ENCODE results near the gene BLOC1S2.
"Not testable (repeated sequence)": the region's sequence is repeated elsewhere in the genome, so short reads cannot be mapped to it uniquely, and the experiment has no call there.

BLOC1S2 gene

DNA sequence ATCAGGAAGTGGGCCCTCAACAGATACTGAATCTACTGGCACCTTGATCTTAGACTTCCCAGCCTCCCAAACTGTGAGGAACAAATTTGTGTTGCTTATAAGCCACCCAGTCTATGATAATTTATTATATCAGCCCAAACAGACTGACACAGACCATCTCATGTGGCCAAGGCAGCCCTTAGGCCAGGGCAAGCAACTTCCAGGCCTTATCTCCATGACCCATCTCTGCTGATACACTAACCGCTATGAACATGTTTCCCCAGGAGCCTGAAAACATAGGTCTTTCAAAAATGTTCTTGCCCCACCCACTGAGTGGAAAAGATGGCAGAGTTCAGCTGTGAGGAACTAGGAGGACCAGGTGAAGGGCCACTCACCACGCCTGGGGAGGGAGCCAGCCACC is 3.2 kb upstream of the BLOC1S2 start:
- DNase-seq, result no peak

DNA sequence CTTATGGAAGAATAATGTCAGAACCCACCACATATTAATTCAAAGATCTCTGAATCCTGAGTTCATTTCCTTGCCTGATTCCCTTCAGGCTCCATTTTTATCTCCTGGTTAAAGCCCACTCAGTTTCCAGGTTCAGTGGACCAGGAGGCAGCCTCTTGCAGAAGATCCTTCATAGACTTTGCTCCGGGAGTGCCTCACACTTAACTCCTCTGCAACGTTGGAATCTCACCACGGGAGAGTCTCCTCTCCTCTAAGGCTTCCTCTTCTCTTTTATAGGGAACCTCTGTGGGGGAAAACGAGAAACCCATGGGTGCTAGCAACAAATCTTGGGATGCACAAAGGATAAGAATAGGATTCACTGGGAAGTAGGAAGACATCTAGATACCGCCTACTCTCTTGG is 1.7 kb upstream of the BLOC1S2 start:
- no peak for DNase-seq

DNA sequence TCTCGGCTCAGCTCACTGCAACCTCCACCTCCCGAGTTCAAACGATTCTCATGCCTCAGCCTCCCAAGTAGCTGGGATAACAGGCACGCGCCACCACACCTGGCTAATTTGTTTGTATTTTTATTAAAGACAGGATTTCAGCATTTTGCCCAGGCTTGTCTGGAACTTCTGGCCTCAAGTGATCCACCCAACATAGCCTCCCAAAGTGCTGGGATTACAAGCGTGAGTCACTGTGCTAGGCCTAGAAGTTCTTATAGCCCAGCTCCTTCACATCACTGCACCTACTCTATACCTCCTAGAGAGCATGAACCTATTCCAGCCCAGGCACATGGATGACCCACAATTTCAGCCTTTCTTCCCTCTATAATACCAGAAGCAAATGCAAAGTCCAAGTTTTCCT is 1.3 kb upstream of the BLOC1S2 start:
- no peak for DNase-seq

DNA sequence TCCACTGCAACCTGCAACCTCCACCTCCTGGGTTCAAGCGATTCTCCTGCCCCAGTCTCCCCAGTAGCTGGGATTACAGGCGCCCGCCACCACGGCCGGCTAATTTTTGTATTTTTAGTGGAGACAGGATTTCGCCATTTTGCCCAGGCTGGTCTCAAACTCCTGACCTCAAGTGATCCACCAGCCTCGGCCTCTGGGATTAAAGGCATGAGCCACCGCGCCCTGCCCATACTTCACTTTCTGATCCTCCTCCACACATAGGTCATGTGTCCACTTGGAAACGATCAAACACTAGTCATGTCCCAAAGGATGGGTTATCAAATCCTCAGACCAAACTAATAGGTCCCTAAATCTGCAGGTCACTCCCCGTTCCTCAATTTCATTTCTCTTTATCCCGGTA is 1.2 kb downstream of the BLOC1S2 start:
- not testable (repeated sequence) for DNase-seq

DNA sequence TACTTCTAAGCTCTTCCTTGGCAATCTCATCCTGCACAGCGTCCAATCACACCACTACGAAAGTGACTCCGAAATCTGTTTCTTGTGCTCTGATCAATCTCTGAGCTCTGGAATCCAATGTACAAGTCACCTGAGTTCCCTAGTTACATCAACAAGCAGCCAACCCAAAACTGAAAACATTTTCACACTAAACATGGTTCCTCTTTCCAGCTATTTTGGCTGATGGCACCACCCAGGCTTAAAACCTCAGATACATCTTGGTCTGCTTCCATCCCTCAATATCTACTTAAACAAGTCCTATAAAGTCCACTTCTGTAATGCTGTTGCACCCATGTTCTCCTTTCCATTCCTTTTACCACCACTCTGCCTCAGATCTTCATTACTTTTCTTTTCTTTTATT is 3.6 kb downstream of the BLOC1S2 start:
- DNase-seq, result no peak

GRCh38 chr10:100276971-100277370 is 9.5 kb downstream of the BLOC1S2 start:
- DNase-seq, result not testable (repeated sequence)

DNA sequence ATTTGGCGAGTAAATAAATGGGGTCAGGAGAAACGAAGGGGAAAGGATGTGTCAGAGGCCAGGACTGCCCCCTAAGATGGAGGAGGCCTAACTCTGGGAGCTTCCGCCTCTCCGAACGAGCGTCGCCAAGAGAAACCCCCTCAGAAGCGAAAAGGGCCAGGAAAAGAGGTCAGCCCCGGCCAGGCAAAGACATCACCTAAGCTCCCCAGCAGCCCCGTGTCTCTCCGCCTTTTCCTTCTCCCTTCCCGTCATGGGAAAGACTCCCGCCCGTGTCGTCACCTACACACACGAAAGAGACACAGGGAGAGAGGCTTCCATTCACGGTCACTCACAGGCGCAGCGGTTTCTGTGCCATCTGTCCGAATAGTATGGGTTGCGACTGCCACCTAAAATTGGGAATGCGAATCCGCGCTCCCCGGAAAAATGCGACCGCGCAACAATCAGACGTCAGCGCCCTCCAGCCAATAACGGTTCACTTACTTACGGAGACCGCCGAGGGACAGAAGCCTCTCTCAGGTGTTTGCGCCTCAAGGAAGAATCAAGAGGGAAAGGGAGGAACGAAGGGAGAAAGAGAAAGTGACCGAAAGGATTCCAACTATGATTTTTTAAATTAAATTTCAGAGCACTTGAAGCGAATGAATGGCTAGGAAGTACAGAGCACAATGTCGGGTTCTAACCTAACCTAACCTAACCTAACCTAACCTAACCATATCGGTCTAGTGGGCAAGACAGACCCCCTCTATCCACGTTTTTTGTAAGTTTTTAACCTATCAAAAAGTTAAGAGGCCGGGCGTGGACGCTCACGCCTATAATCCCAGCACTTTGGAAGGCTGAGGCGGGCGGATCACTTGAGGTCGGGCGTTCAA is 19.0 kb downstream of the BLOC1S2 start, which contains the start of gene CWF19L1:
TSS of gene CWF19L1 (minus strand) at position 400 of the 866 bp plus-strand sequence. CDS start at position 355, 45 bp downstream.
- peak; percentile 24 to 85 for DNase-seq

DNA sequence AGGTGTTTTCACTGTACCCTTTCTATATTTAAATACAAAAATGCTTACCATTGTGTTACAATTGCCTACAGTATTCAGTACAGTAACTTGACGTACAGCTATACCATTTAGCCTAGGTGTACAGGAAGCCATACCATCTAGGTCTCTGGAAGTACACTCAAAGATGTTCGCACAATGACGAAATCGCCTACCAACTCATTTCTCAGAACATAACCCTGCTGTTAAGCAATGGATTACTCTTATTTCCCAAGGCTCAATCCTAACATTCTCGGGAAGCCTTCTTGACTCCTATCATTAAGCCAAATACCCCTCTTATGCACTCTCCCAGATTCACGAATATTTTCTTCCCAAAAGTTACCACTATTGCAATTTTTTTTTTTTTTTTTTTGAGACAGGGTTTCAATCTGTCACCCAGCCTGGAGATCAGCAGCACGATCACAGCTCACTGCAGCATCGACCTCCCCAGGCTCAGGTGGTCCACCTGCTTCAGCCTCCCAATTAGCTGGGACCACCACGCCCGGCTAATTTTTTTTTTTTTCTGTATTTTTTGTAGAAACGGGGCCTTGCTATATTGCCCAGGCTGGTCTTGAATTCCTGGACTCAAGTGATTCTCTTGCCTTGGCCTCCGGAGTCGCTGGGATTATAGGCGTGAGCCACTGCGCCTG is 20.5 kb downstream of the BLOC1S2 start:
- DNase-seq, result no peak

GRCh38 chr10:100254191-100254590 is 32.3 kb downstream of the BLOC1S2 start:
- no peak for DNase-seq

GRCh38 chr10:100253041-100253440 is 33.4 kb downstream of the BLOC1S2 start:
- no peak for DNase-seq

DNA sequence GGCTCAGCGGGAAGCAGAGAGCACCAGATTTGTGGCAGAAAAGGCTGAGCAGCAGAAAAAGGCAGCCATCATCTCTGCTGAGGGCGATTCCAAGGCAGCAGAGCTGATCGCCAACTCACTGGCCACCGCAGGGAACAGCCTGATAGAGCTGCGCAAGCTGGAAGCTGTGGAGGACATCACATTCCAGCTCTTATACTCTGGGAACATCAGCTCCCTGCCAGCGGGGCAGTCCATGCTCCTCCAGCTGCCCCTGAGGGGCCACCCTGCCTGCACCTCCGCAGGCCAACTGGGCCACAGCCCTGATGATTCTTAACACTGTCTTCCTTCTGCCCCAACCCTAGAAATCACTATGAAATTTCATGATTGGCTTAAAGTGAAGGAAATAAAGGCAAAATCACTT is 37.7 kb downstream of the BLOC1S2 start:
- no peak for DNase-seq

DNA sequence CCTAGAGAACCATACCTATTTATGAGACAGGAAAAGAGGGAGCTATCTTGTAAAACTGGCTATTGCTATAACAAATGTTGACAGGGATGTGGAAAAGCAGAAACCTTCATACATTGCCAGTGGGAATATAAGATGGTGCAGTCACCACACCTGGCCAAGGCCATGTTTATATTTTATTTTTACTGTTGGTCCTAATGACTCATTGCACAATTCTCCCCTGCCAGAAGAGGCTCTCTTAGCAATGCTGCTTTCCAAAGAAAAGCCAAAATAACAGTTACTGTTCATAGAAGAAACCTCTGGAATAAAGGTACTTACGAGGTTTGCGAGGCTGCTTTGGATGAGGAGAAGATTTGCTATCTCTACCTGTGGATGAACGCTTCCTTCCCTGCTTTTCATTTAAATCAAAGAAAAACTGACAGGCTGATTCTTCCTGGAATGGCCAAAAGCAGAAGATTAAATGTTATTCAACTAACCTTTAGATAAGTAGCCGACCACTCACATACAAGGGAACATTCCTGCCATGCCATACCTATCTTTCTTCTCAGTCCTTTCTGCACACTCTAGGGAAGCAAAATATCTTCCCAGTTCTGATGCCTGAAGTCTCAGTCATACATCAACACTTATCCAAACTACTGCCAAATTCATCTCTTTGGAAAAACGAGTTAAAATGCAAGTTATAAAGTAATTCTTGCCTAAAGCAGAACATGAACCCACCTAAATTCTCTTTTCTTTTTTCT is 40.8 kb downstream of the BLOC1S2 start:
- DNase-seq, result no peak

DNA sequence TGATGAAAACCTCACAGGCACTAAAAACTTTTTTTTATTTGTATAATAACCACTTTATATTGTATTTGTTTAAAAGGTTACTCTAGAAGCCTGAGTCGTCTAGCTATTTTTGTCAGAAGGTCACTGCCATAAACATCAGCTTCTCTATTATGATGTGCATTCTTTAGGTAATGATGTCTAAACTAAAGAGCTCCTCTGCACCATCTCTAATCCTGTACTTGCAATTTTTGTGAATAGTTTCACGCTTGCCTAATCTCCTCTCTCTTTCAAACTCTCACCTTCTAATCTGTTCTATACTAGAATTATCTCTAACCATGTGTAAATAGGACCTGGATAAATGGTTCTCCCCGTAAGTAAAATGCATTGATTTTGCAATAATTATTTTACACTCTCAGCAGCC is 46.6 kb downstream of the BLOC1S2 start:
- DNase-seq, result no peak

DNA sequence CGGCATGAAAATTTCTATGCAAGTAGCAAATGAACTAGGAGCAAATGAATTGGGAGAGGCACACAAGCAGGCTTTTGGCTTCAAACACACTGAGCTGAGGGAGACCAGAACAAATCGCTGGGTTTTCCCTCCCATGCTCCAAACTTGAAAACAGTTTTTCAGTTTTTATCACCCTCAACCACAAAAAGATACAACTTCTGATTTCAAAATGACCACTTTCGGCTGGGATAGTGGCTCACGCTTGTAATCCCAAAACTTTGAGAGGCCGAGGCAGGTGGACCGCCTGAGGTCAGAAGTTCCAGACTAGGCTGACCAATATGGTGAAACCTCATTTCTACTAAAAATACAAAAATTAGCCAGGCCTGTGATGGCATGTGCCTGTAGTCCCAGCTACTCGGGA is 48.1 kb downstream of the BLOC1S2 start:
- DNase-seq, result no peak

DNA sequence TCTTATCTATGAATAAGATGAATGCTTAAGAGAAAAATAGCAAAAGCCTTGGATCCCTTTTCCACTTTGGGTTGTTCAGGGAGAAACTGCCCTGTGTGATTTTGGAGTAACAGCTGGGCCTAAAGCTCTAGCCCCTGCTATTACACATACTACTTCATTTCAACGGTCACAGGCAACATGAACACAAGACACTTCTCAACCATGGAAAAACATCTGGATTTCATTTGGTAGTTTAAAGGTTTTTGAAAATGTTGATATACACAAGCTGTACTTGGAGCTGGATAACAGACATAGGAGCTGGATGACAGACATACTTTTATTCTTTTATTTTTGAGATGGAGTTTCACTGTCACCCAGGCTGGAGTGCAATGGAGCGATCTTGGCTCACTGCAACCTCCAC is 54.4 kb downstream of the BLOC1S2 start:
- no peak for DNase-seq

DNA sequence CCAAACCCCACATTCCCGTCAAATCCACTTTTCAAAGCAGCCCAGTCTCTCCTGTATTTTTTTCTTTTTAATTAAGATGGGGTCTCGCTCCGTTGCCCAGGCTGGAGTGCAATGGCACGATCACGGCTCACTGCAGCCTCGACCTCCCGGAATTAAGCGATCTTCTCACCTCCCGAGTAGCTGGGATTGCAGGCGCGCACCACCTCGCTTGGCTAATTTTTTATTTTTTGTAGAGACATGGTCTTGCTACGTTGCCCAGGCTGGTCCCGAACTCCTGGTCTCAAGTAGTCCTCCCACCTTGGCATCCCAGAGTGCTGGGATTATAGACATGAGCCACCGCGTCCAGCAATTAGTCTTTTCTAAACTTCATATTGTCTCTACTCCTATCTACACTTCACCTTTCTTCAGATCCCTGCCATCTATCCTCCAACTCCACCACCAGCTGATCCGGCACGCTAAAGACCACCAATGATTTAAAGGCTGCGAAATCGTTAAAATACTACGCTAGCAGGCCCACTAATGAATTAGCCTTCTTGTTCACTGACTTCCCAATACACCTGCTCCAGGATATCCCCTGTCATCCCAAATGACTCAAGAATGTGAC is 56.6 kb downstream of the BLOC1S2 start:
- DNase-seq, result no peak

DNA sequence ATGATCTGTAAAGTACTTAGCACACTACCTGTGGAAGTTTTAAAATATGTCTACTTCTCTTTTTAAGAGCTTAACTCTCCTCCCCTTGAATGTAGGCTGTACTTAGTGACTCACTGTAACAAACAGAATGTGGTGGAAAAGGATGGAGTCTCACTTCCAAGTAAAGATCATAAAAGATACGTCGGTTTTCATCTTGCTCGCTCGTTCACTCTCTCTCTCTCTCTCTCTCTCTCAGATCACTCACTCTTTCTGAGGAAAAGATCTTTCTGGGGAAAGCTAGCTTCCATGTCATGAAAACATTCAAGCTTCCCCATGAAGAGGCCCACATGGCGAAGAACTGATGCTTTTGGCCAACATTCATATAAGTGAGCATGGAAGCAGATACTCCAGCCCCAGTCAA is 62.6 kb downstream of the BLOC1S2 start:
- no peak for DNase-seq
